Fibroblast of pulmonary artery (primary cell): ENCODE data around the gene TNFRSF21.
"Not testable (repeated sequence)": the region's sequence is repeated elsewhere in the genome, so short reads cannot be mapped to it uniquely, and the experiment has no call there.

ENCODE experiments used
- DNase-seq: peaks from one replicate; pipeline ENCODE4 v3.0.0-alpha.2; 2010; ENCODE audit warnings: low read depth
- H3K4me3 ChIP-seq: replicated peaks from 2 replicates; pipeline ENCODE4 v1.5.1; 2011; ENCODE audit warnings: low read depth, mild to moderate bottlenecking, control low read depth, low read length, moderate library complexity
- TF ChIP-seq, protein P1 (sequence below): IDR thresholded peaks from 2 replicates; pipeline ENCODE4 v1.5.1; 2011; ENCODE audit warnings: mild to moderate bottlenecking, control low read depth, low read length, inconsistent platforms; ENCODE audit errors: missing control alignments

The TNFRSF21 gene

DNA sequence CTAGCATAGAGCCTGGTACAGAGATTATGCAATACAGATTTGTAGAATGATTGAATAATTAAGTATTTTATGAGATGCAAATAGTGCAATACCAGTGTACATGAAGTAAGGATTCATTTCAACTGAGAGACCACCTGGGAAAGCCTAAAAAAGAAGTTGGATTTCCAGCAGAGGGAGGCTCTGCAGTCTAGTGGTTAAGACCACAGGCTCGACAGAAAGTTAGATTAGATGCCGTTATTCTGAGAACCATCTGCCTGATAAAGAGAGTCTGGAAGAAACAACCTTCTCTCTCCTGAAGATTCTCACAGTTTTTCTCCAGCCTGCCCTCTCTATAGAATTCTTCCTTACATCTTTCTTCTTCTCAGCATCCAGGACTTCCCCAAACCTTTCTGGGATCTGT lies 13.6 kb upstream of the TNFRSF21 start:
- TF ChIP-seq, protein P1, sequence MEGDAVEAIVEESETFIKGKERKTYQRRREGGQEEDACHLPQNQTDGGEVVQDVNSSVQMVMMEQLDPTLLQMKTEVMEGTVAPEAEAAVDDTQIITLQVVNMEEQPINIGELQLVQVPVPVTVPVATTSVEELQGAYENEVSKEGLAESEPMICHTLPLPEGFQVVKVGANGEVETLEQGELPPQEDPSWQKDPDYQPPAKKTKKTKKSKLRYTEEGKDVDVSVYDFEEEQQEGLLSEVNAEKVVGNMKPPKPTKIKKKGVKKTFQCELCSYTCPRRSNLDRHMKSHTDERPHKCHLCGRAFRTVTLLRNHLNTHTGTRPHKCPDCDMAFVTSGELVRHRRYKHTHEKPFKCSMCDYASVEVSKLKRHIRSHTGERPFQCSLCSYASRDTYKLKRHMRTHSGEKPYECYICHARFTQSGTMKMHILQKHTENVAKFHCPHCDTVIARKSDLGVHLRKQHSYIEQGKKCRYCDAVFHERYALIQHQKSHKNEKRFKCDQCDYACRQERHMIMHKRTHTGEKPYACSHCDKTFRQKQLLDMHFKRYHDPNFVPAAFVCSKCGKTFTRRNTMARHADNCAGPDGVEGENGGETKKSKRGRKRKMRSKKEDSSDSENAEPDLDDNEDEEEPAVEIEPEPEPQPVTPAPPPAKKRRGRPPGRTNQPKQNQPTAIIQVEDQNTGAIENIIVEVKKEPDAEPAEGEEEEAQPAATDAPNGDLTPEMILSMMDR: no peak
- no peak overlapping the region for H3K4me3 ChIP-seq
- no peak for DNase-seq

DNA sequence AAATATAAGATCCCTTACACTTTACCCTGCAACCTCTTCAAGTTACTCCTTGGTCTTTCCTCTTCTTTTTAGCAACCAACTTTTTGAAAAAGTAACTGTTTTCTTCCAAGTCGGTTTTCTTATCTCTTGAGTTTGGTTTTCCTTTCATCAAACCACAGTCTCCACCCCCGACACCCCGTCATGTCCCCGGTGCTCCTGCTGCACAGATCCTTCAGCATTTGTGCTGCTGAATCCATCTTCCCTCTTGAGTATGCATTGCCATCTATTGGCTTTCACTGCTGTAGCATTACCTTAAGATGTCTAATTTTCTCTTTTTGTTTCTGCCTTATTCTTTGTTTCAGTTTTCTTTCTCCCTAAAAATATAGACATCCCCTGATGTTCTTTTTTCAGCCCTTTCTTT lies 11.9 kb upstream of the TNFRSF21 start:
- DNase-seq: no peak
- TF ChIP-seq, protein P1: no peak

DNA sequence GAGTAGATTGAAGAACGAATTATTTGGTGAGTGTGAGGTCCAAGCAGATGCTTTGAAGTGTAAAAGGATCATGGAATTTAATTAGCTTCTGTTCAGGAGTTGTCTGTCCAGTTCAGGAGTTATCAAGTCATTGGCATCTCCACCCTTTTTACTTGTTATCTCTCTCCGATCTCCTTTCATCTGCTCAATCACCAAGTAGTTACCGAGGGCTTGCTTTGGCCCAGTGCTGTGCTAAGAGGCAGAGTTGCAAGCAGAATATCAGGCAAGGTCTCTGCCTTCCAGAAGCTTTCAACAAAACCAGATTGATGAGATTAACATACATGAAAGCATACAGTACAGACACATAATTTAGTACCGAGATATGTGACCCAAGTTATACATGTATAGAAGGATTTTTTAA lies 10.2 kb upstream of the TNFRSF21 start:
- no peak for DNase-seq
- no peak overlapping the region for H3K4me3 ChIP-seq
- TF ChIP-seq, protein P1: no peak

More for the DNA sequence above, 11.9 kb upstream of the TNFRSF21 start:
- no peak overlapping the region for H3K4me3 ChIP-seq

GRCh38 chr6:47319382-47319781 lies 9.7 kb upstream of the TNFRSF21 start:
- TF ChIP-seq, protein P1: no peak

GRCh38 chr6:47318236-47318989 lies 8.7 kb upstream of the TNFRSF21 start:
- no peak for DNase-seq
- no peak overlapping the region for H3K4me3 ChIP-seq

More at GRCh38 chr6:47319382-47319781, 9.7 kb upstream of the TNFRSF21 start:
- DNase-seq: no peak
- H3K4me3 ChIP-seq: no peak overlapping the region

GRCh38 chr6:47315181-47315580 lies 5.5 kb upstream of the TNFRSF21 start:
- DNase-seq, H3K4me3 ChIP-seq: not testable (repeated sequence)

More at GRCh38 chr6:47318236-47318989, 8.7 kb upstream of the TNFRSF21 start:
- TF ChIP-seq, protein P1: no peak

GRCh38 chr6:47310131-47310480 lies 401 bp upstream of the TNFRSF21 start:
- H3K4me3 ChIP-seq: no peak overlapping the region
- TF ChIP-seq, protein P1: no peak

More at GRCh38 chr6:47310131-47310480, 401 bp upstream of the TNFRSF21 start:
- no peak for DNase-seq
